CD4-positive, alpha-beta T cell treated with Interleukin-10 for 1 hour (primary cell): ENCODE results near the gene ZNF366.

Experiments used
- DNase-seq: peaks from one replicate; pipeline ENCODE4 v3.0.0-alpha.2; 2020

Gene ZNF366

GRCh38 chr5:72463449-72464052 is 43.7 kb downstream of the ZNF366 start:
- DNase-seq, result no peak

DNA sequence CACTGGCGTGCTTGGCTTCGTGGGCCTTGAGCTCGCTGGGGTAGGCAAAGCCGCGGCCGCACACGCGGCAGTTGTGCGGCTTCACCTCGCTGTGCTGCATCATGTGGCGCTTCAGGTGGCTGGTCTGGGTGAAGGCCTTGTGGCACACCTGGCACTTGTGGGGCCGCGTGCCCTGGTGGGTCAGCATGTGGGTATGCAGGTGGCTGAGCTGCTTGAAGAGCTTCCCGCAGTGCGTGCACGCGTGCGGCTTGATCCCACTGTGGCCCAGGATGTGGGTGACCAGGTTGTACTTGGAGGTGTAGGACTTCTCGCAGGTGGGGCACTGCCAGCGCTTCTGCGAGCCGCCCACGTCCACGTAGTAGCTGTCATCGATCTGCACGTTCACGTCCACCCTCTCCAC is 46.8 kb downstream of the ZNF366 start:
- no peak for DNase-seq

DNA sequence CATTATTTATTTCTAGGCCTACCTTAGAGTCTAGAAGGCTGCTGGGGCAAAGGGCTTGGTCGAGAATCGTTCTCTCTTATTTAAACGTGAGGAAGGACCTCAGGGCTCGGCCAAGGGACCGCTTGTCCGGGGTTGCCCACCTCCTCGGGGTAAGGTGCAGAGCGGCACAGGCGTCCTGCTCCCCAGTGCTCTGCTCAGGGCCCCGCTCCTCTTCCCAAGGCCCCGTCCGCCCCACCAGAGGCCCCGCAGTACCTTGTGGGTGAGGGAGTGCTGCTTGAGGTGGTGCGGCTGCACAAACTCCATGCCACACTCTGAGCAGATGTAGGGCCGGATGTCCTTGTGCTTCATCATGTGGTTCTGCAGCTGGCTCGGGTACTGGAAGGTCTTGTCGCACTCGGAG is 47.3 kb downstream of the ZNF366 start:
- DNase-seq, result no peak

- no peak for DNase-seq
Observed at GRCh38 chr5:72459089-72459661, 48.0 kb downstream of the ZNF366 start.

DNA sequence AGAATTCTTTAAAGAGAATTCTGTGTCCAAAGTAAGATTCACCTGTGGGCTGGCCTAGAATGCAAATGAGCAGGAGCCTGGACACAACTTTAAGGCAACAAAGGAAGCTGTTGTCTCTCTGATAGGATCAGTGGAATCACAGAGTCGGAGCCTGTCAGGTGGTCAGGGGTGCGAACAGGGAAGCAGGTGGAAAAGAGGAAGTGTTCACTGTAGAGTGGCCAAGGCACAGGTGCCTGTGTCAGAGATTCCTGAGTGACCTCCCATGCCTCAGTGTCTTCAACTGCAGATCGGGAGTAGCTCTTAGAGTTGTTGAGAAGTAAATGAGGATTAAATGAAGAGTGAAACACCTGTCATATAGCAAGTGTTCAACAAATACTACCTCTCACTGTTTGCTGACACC is 48.8 kb downstream of the ZNF366 start:
- no peak for DNase-seq

DNA sequence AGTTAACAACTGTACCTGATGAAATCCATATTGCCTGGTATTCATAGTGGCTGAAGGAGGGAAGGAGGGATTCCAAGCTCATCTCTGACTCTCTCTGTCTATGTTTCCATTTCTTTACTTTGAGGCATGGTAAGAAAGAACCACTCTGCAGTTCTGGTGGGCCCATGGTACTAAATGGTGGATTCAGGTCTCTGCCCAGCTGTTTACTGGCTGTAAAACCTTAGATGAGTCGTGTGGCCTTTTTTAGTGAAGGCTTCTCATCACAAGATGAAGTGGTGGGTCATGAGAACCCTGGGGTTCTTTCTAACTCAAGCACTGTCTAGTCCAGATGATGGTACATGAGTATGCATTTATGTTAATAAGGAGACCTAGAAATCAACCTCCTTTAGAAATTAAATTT is 49.7 kb downstream of the ZNF366 start:
- no peak for DNase-seq

GRCh38 chr5:72456391-72457074 is 50.7 kb downstream of the ZNF366 start:
- no peak for DNase-seq

DNA sequence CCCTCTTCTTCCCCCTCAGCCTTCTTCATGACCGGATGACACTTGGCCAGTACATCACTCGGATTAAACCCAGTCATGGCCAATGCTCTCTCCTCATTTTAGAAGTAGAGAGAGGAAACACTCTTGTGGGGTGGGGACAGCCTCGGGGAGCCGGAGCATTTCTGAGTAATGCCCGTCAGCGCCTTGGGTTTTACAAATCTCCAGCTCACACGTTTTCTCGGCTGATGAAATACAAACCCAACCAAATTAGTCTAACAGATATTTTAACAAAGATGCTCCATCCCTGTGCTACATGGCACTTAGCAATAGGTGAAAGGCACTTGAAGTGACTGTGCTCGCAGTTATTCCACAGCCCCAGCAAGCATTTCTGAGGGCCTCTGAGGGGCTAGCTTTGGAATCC is 51.7 kb downstream of the ZNF366 start:
- no peak for DNase-seq

DNA sequence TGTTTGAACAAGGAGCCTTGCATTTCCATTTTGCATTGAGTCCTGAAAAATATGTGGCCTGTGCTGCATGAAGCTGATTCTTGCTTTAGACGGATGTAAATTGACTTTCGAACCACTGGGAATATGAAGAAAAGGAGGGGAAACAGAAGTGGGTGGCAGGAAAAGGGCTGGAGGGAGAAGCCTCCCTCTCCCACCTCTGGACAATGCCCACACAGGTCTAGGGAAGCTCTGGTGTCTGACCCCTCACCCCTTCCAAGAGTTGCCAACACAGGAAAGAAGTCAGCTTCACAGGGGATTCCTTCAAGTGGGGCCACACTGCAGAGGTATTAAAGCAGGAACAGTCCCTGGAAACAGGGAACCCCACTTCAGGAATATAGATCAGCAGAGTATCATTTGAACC is 52.2 kb downstream of the ZNF366 start:
- DNase-seq, result no peak

- no peak for DNase-seq
Observed at GRCh38 chr5:72453246-72453775, 53.9 kb downstream of the ZNF366 start.

GRCh38 chr5:72452515-72453245 is 54.5 kb downstream of the ZNF366 start:
- DNase-seq, result no peak

DNA sequence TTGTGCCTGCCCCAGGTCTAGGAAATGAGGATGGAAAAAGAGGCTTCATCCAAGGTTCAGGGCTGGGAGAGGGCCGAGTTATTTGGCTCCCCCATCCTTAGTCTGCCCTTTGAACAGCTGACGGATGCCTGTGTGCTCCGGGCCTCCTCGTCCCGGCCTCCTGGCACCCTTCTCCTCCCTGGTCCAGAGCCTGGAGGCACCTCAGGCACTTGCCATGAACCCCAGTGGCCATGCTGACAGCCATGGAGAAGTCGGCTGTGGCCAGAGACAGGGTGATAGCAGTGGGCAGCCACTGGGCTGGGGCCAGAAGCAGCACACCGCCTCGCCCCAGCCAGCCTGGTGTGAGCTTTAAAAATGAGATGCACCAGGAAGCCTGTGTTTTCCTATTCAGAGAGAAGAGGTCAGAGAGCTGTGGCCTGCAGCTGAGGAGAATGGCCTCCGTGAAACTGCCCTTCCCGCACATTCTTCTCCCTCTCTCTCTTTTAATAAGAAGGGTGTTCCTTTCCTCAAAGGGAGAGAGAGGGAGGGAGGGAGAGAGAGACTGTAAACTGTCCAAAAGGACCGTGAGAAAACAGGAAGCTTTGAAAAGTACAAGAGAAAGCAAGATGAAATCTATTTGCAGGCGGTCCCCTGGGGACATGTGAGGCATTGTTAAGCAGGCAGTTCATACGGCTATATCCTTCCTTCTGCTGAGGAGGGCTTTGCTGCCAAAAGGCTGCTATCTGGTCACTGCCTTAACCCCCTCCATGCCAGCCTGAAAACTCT is 55.3 kb downstream of the ZNF366 start:
- DNase-seq, result no peak

GRCh38 chr5:72448368-72448767 is 58.8 kb downstream of the ZNF366 start:
- no peak for DNase-seq

- DNase-seq, result no peak
Observed at GRCh38 chr5:72447751-72448150, 59.5 kb downstream of the ZNF366 start.

DNA sequence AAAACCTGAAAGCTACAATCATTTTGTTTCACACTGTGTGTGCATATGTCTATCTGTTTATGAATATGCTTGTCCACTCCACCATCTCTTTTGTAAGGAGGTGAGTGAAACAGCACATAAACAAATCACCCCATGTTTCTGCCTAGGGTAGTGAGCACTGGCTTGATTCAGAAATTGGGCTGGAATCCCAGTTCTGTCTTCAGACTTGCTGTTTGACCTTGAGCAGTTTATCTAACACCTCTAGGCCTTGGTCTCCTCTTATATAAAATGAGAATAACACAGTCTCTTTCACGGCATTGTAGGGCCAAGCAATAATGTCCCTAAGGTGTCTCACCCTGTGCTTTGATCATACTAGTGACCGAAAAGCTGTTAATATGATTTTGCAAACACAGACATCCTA is 61.2 kb downstream of the ZNF366 start:
- no peak for DNase-seq

DNA sequence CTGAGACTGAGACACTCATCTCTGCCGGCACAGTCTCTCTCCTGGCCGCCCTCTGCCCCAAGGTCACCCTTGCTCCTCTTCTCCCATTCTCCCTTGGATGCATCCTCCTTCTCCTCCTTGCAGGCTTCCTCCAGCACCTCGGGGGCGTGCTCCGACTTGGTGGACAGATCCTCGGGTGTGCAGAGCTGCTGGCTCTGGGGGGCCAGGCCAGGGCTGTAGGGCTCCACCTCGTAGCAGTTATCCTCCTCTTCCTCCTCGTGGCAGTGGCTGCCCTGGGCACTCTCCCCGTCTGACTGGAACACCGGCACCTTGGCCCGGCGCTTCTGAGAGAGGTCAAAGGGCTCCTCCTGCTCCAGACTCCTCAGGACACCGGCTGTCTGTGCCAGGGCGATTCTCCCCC is 63.3 kb downstream of the ZNF366 start:
- DNase-seq, result no peak

DNA sequence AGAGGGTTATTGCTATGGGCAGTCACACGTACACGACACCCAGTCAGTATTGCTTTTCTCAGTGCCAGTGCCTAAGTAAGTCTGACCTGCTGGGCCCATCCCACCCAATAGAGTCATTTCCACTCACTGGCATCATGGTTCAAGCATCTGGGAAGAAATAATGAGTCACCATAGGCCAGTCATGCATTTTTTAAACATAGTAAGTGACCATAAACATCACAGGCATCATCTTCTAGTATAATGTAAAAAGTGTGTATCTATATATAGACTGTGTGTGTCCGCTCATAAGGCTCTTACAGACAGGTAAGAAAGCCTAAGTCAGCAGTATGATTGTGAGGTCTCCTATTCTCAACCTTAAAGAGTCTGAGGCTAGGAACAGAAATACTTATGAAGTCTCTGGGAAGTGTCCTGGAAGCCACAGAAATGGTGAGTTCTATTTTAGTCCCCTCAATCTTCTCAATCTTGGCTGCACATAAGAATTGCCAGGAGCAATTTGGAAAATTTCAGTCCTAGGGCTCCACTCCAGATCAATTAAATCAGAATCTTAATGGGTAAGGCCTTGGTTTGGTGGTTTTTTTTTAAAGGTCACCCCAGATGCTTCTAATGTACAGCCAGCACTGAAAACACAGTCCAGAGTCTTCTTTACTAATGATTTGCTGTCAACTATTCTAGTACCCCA is 65.2 kb downstream of the ZNF366 start:
- DNase-seq, result no peak

- no peak for DNase-seq
Observed at GRCh38 chr5:72441094-72441723, 66.0 kb downstream of the ZNF366 start.

DNA sequence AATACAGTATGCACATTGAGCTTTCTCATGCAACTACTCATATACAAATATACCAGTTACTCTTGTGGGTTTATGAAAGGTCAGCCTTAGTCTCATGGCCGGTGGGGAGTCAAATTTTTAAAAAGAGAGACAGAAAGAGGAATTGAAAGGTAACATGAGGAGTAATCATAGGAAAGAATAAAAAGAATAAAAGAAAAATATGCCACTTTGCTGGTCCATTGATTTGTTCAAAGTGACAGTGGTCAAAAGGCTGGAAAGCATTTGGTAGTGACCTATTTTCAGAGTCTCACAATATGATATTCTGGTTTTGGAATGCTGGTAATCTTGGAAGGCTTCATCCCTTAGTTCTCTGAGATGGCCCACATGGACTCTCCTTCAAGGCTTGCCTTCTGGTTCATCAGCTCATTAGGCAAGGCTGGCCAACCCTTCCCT is 67.0 kb downstream of the ZNF366 start:
- no peak for DNase-seq

- no peak for DNase-seq
Observed at GRCh38 chr5:72439192-72439591, 68.0 kb downstream of the ZNF366 start.

DNA sequence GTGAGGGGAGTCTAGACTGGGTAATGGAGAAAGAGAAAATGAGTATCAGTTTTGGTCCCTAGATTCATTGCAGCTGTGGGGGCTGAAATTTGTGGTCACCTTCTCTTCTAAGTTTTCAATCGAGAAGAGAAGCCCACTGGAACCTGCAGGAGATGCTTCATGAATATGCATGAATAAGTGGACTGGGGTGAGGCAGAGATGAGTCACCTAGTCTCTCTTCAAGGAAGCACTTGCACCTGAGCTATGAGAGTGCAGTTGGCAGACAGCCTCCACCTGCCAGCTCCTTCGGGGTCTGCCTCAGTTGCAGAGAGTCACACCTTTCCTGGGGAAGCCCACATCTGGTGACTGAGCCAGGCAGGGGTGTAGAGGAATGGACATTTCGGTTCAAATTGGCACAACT is 69.1 kb downstream of the ZNF366 start:
- DNase-seq, result no peak
